H1 (cell line): Measurements from ENCODE around the gene ZNF555. TPM values are rescaled to one million over a fixed set of nuclear protein-coding genes. Genes with fewer than 3 reads are reported as not detected.
A peak's percentile ranks its signal among the peaks of the same experiment; 100 is the strongest.

ENCODE experiments used
- ASH2L ChIP-seq: fragments of 200-600, 300-600 bp; sonication (generic); IDR thresholded peaks from one replicate; pipeline ENCODE4 v1.7.1; 2017; ENCODE audit warnings: low read length
- BACH1 ChIP-seq: IDR thresholded peaks from 2 replicates; pipeline ENCODE4 v1.6.1; 2012; ENCODE audit warnings: low read length, improper control_type of control experiment
- BRCA1 ChIP-seq: IDR thresholded peaks from 2 replicates; pipeline ENCODE4 v1.6.1; 2012; ENCODE audit warnings: low read depth, low read length, improper control_type of control experiment
- CEBPB ChIP-seq: IDR thresholded peaks from 2 replicates; pipeline ENCODE4 v1.6.1; 2012; ENCODE audit warnings: low read depth, low read length
- CHD1 ChIP-seq: IDR thresholded peaks from 2 replicates; pipeline ENCODE4 v1.6.1; 2012; ENCODE audit warnings: low read depth, low read length, improper control_type of control experiment
- CHD2 ChIP-seq: IDR thresholded peaks from 2 replicates; pipeline ENCODE4 v1.6.1; 2012; ENCODE audit warnings: low read length, improper control_type of control experiment
- CTBP2 ChIP-seq: IDR thresholded peaks from 2 replicates; pipeline ENCODE4 v1.7.0; 2011; ENCODE audit warnings: borderline replicate concordance, mild to moderate bottlenecking, moderate library complexity, mixed read lengths, low read length; ENCODE audit not compliant: insufficient read depth, insufficient read length
- EZH2 ChIP-seq: fragments of 200-600 bp; sonication (generic); IDR thresholded peaks from 2 replicates; pipeline ENCODE4 v1.7.1; 2012; ENCODE audit warnings: low read depth, mild to moderate bottlenecking, moderate library complexity, low read length, inconsistent platforms; ENCODE audit not compliant: severe bottlenecking
- FOSL1 ChIP-seq: IDR thresholded peaks from 2 replicates; pipeline ENCODE4 v1.6.1; 2011; ENCODE audit warnings: mild to moderate bottlenecking, low read depth, low read length, moderate library complexity; ENCODE audit not compliant: insufficient read depth
- GTF2F1 ChIP-seq: IDR thresholded peaks from 2 replicates; pipeline ENCODE4 v1.6.1; 2012; ENCODE audit warnings: low read depth, low read length, improper control_type of control experiment, borderline replicate concordance
- JUN ChIP-seq: IDR thresholded peaks from 2 replicates; pipeline ENCODE4 v1.6.1; 2011; ENCODE audit warnings: low read depth, mild to moderate bottlenecking, improper control_type of control experiment, low read length
- JUND ChIP-seq: IDR thresholded peaks from 2 replicates; pipeline ENCODE4 v1.6.1; 2011; ENCODE audit warnings: mild to moderate bottlenecking, improper control_type of control experiment, low read length
- MAFK ChIP-seq: IDR thresholded peaks from 2 replicates; pipeline ENCODE4 v1.6.1; 2012; ENCODE audit warnings: low read depth, mild to moderate bottlenecking, improper control_type of control experiment, low read length
- NRF1 ChIP-seq: IDR thresholded peaks from 2 replicates; pipeline ENCODE4 v1.6.1; 2011; ENCODE audit warnings: mild to moderate bottlenecking, low read depth, low read length, improper control_type of control experiment
- RAD21 ChIP-seq, 2 experiments: IDR thresholded peaks in 1 of 2; conservative IDR thresholded peaks in 1 of 2; 2 replicates each; pipeline ENCODE4 v1.6.1; 2011; ENCODE audit warnings: low read depth in 2 of 2, low read length in 2 of 2, improper control_type of control experiment in 1 of 2, inconsistent platforms in 1 of 2, mild to moderate bottlenecking in 1 of 2, moderate library complexity in 1 of 2
- SP1 ChIP-seq: IDR thresholded peaks from 2 replicates; pipeline ENCODE4 v1.6.1; 2011; ENCODE audit warnings: low read depth, low read length
- SP2 ChIP-seq: IDR thresholded peaks from 2 replicates; pipeline ENCODE4 v1.6.1; 2012; ENCODE audit warnings: mild to moderate bottlenecking, low read length, inconsistent platforms
- SP4 ChIP-seq: IDR thresholded peaks from 2 replicates; pipeline ENCODE4 v1.6.1; 2012; ENCODE audit warnings: low read length, inconsistent platforms
- SRF ChIP-seq: IDR thresholded peaks from 2 replicates; pipeline ENCODE4 v1.6.1; 2011; ENCODE audit warnings: mild to moderate bottlenecking, low read depth, low read length, moderate library complexity
- TAF1 ChIP-seq: IDR thresholded peaks from 2 replicates; pipeline ENCODE4 v1.6.1; 2011; ENCODE audit warnings: mild to moderate bottlenecking, low read depth, low read length
- TBP ChIP-seq: IDR thresholded peaks from 2 replicates; pipeline ENCODE4 v1.6.1; 2011; ENCODE audit warnings: low read depth, low read length, improper control_type of control experiment
- TCF12 ChIP-seq: IDR thresholded peaks from 2 replicates; pipeline ENCODE4 v1.6.1; 2011; ENCODE audit warnings: low read depth, mild to moderate bottlenecking, low read length
- ZNF274 ChIP-seq: IDR thresholded peaks from 2 replicates; pipeline ENCODE4 v1.7.0; 2012; ENCODE audit warnings: low read length, borderline replicate concordance; ENCODE audit errors: extremely low read depth
- polyA plus RNA-seq, 7 experiments: library from polyadenylated mRNA; depleted of rRNA in 3 of 7; stranded (reverse) in 5 of 7; unstranded in 2 of 7; fragments of >200 nt in 5 of 7; fragments of 200-250 nt in 2 of 7; gene quantifications; 1 replicate in 5 of 7; 2 replicates in 1 of 7; 4 replicates in 1 of 7; pipeline versions ENCODE4 v1.2.1 to v1.2.3, GENCODE V29; 2011 to 2013; ENCODE audit warnings: missing spikeins in 2 of 7, mixed read lengths in 2 of 7
- total RNA-seq: library from RNA; stranded (reverse); fragmentation: NEBNext Ultra II Directional; extraction: Animal tissue kit (Norgen Biotek cat#: 25700); gene quantifications from 2 replicates; pipeline ENCODE4 v1.2.1, GENCODE V29; 2021
- TF ChIP-seq, protein P1 (sequence below): IDR thresholded peaks from 2 replicates; pipeline ENCODE4 v1.6.1; 2011; ENCODE audit warnings: low read depth, mild to moderate bottlenecking, low read length; ENCODE audit not compliant: insufficient read depth
- TF ChIP-seq, protein P2 (sequence below): IDR thresholded peaks from 2 replicates; pipeline ENCODE4 v1.6.1; 2012; ENCODE audit warnings: inconsistent platforms

ZNF555 gene
- total and polyA plus RNA-seq, 2 of the 8 experiments (the other 6 are each of a cell fraction or from before 2014, with no cell fraction given) = 1.6 to 5.7 TPM

- TF ChIP-seq FOSL1 = no peak
- TF ChIP-seq JUN = no peak
- TF ChIP-seq JUND = no peak
- peak; percentile 19; the same call in 1 of the 2 replicates for TF ChIP-seq TAF1
- no peak for TF ChIP-seq RAD21 (IDR thresholded peaks at IDR 0.05 in 1 of 2, conservative IDR thresholded peaks at IDR 0.05 in 1 of 2; ENCODE audit: low read depth in 2 of 2, low read length in 2 of 2)
- TF ChIP-seq CHD2 = no peak
- no peak for TF ChIP-seq GTF2F1
- TF ChIP-seq MAFK = no peak
- TF ChIP-seq SRF = no peak
- no peak for TF ChIP-seq EZH2
- TF ChIP-seq CHD1 = no peak
- TF ChIP-seq SP2 = no peak
- TF ChIP-seq CEBPB = no peak
- TF ChIP-seq, protein P1, sequence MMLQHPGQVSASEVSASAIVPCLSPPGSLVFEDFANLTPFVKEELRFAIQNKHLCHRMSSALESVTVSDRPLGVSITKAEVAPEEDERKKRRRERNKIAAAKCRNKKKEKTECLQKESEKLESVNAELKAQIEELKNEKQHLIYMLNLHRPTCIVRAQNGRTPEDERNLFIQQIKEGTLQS = no peak
- TF ChIP-seq ZNF274 = no peak
- peak; percentile 90 for TF ChIP-seq BACH1
- 0 out of 2 replicates have a peak, but pooled peaks have one; percentile 30 for TF ChIP-seq TBP
- peak; percentile 83 for TF ChIP-seq SP1
- no peak for TF ChIP-seq NRF1
- no peak for TF ChIP-seq CTBP2
- TF ChIP-seq SP4 = peak; percentile 90
- TF ChIP-seq TCF12 = no peak
- no peak for TF ChIP-seq BRCA1
- peak; percentile 54 for TF ChIP-seq ASH2L
- TF ChIP-seq, protein P2, sequence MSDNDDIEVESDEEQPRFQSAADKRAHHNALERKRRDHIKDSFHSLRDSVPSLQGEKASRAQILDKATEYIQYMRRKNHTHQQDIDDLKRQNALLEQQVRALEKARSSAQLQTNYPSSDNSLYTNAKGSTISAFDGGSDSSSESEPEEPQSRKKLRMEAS = peak; percentile 81
Measured at GRCh38 chr19:2900296-2901252, 59.3 kb downstream of the ZNF555 start, which contains the start of gene ZNF57 (continued).
